Activated T-helper 2 cell treated with anti-CD3 and anti-CD28 coated beads, Interferon-gamma antibody, Interleukin-2, Interleukin-4, amounts not matched to agents 10 μg/mL and 5 μg/mL and 100 μg/mL, durations not matched to agents 14 hours and 24 hours and 36 hours (primary cell): ENCODE data around the gene SPATA13. TPM values are rescaled to one million over a fixed set of nuclear protein-coding genes. Genes with fewer than 3 reads are reported as not detected.

Experiments
- DNase-seq: peaks from one replicate; pipeline ENCODE4 v3.0.0; 2021; ENCODE audit warnings: low spot score
- H3K27ac Mint-ChIP-seq: one replicate; pipeline ENCODE4 v1.8.0; 2021; ENCODE audit warnings: mixed read lengths
- H3K27me3 Mint-ChIP-seq: one replicate; pipeline ENCODE4 v1.8.0; 2021; ENCODE audit warnings: low read depth, mixed read lengths
- H3K36me3 Mint-ChIP-seq: one replicate; pipeline ENCODE4 v1.8.0; 2021; ENCODE audit warnings: low read depth, mixed read lengths
- H3K4me1 Mint-ChIP-seq: one replicate; pipeline ENCODE4 v1.8.0; 2021; ENCODE audit warnings: low read depth, mixed read lengths
- H3K4me3 Mint-ChIP-seq: one replicate; pipeline ENCODE4 v1.8.0; 2021; ENCODE audit warnings: low read depth, mild to moderate bottlenecking, moderate library complexity, mixed read lengths
- H3K9me3 Mint-ChIP-seq: one replicate; pipeline ENCODE4 v1.8.0; 2021; ENCODE audit warnings: mixed read lengths
- intact Hi-C: fragments of 100-400 bp; cut with micrococcal nuclease; formaldehyde crosslinking; loops from one replicate; pipeline ENCODE4 v1.15.1; 2023
- total RNA-seq: library from RNA; stranded (reverse); gene quantifications from 2 replicates; pipeline ENCODE4 v1.2.3, GENCODE V29; 2022

Gene SPATA13
- total RNA-seq, 1 donor from 2014 or later, result 44.9 TPM

GRCh38 chr13:24128962-24129361 is 31.6 kb upstream of the SPATA13 start:
- no peak for DNase-seq
- no peak overlapping the region for H3K4me3 Mint-ChIP-seq
- H3K36me3 Mint-ChIP-seq, result peaks cover 7% of the 10 kb centered on the region
- H3K27ac Mint-ChIP-seq, result no peak overlapping the region
- intact Hi-C loops, result loop anchor here (5.0 kb wide), 1 partner anchor 33 kb away; the partner anchor contains the start of gene SPATA13
- peaks cover 12% of the 10 kb centered on the region for H3K9me3 Mint-ChIP-seq
- H3K4me1 Mint-ChIP-seq, result peaks cover 39% of the 10 kb centered on the region
- H3K27me3 Mint-ChIP-seq, result peaks cover 4% of the 10 kb centered on the region

- Mint-ChIP-seq H3K4me3 (no peak overlapping the region), H3K36me3 (peaks cover 7% of the 10 kb centered on the region), H3K9me3 (peaks cover 12% of the 10 kb centered on the region), H3K4me1 (peaks cover 28% of the 10 kb centered on the region), H3K27ac (no peak overlapping the region), H3K27me3 (peaks cover 4% of the 10 kb centered on the region)
- no peak for DNase-seq
- intact Hi-C loops, result loop anchor here (5.0 kb wide), 1 partner anchor 32 kb away; the partner anchor contains the start of gene SPATA13
Measured at GRCh38 chr13:24129914-24130774, 30.4 kb upstream of the SPATA13 start.

- intact Hi-C loops, result no loop called here
- H3K9me3 Mint-ChIP-seq, result peaks cover 12% of the 10 kb centered on the region
- peaks cover 2% of the 10 kb centered on the region for H3K27me3 Mint-ChIP-seq
- H3K36me3 Mint-ChIP-seq, result peaks cover 7% of the 10 kb centered on the region
- H3K4me1 Mint-ChIP-seq, result peaks cover 25% of the 10 kb centered on the region
- DNase-seq, result no peak
- H3K27ac Mint-ChIP-seq, result no peak overlapping the region
- no peak overlapping the region for H3K4me3 Mint-ChIP-seq
Measured at GRCh38 chr13:24131749-24132148, 28.8 kb upstream of the SPATA13 start.

GRCh38 chr13:24133021-24133795 is 27.3 kb upstream of the SPATA13 start:
- intact Hi-C loops, result no loop called here
- Mint-ChIP-seq H3K4me1 (peaks cover 15% of the 10 kb centered on the region), H3K4me3 (no peak overlapping the region), H3K27me3 (peaks cover 3% of the 10 kb centered on the region), H3K27ac (no peak overlapping the region), H3K36me3 (peaks cover 7% of the 10 kb centered on the region), H3K9me3 (peaks cover 12% of the 10 kb centered on the region)
- DNase-seq, result no peak

- Mint-ChIP-seq H3K4me3 (no peak overlapping the region), H3K4me1 (peaks cover 15% of the 10 kb centered on the region), H3K36me3 (peaks cover 7% of the 10 kb centered on the region), H3K9me3 (peaks cover 12% of the 10 kb centered on the region), H3K27ac (no peak overlapping the region), H3K27me3 (peaks cover 7% of the 10 kb centered on the region)
- DNase-seq, result no peak
- intact Hi-C loops, result no loop called here
Measured at GRCh38 chr13:24134231-24134630, 26.3 kb upstream of the SPATA13 start.

GRCh38 chr13:24134757-24135156 is 25.8 kb upstream of the SPATA13 start:
- H3K4me1 Mint-ChIP-seq, result peaks cover 15% of the 10 kb centered on the region

GRCh38 chr13:24135674-24136300 is 24.7 kb upstream of the SPATA13 start:
- Mint-ChIP-seq H3K27me3 (peaks cover 7% of the 10 kb centered on the region), H3K27ac (no peak overlapping the region), H3K4me1 (peaks cover 6% of the 10 kb centered on the region), H3K4me3 (no peak overlapping the region), H3K36me3 (peaks cover 7% of the 10 kb centered on the region), H3K9me3 (peaks cover 12% of the 10 kb centered on the region)
- intact Hi-C loops, result no loop called here
- DNase-seq, result no peak

More at GRCh38 chr13:24134757-24135156, 25.8 kb upstream of the SPATA13 start:
- no peak overlapping the region for H3K4me3 Mint-ChIP-seq
- no peak overlapping the region for H3K27ac Mint-ChIP-seq
- peaks cover 12% of the 10 kb centered on the region for H3K9me3 Mint-ChIP-seq
- H3K36me3 Mint-ChIP-seq, result peaks cover 7% of the 10 kb centered on the region
- no peak for DNase-seq
- peaks cover 7% of the 10 kb centered on the region for H3K27me3 Mint-ChIP-seq
- intact Hi-C loops, result no loop called here

GRCh38 chr13:24138911-24139310 is 21.6 kb upstream of the SPATA13 start:
- Mint-ChIP-seq H3K36me3 (no peaks in the 10 kb centered on the region), H3K27ac (no peak overlapping the region), H3K9me3 (no peaks in the 10 kb centered on the region), H3K27me3 (peaks cover 13% of the 10 kb centered on the region), H3K4me3 (no peak overlapping the region), H3K4me1 (no peaks in the 10 kb centered on the region)
- DNase-seq, result no peak
- intact Hi-C loops, result no loop called here

- H3K27me3 Mint-ChIP-seq, result peaks cover 20% of the 10 kb centered on the region
Measured at GRCh38 chr13:24141333-24141910, 19.1 kb upstream of the SPATA13 start.

GRCh38 chr13:24142453-24142852 is 18.1 kb upstream of the SPATA13 start:
- no peaks in the 10 kb centered on the region for H3K4me1 Mint-ChIP-seq
- intact Hi-C loops, result no loop called here
- no peaks in the 10 kb centered on the region for H3K9me3 Mint-ChIP-seq
- no peak for DNase-seq
- H3K27me3 Mint-ChIP-seq, result peaks cover 21% of the 10 kb centered on the region
- H3K36me3 Mint-ChIP-seq, result no peaks in the 10 kb centered on the region
- no peak overlapping the region for H3K27ac Mint-ChIP-seq
- no peak overlapping the region for H3K4me3 Mint-ChIP-seq

More at GRCh38 chr13:24141333-24141910, 19.1 kb upstream of the SPATA13 start:
- intact Hi-C loops, result no loop called here
- Mint-ChIP-seq H3K27ac (no peak overlapping the region), H3K36me3 (no peaks in the 10 kb centered on the region), H3K4me1 (no peaks in the 10 kb centered on the region), H3K4me3 (no peak overlapping the region), H3K9me3 (no peaks in the 10 kb centered on the region)
- DNase-seq, result no peak

- intact Hi-C loops, result no loop called here
Measured at GRCh38 chr13:24142886-24143285, 17.6 kb upstream of the SPATA13 start.

GRCh38 chr13:24145240-24145639 is 15.3 kb upstream of the SPATA13 start:
- Mint-ChIP-seq H3K9me3 (no peaks in the 10 kb centered on the region), H3K27me3 (peaks cover 27% of the 10 kb centered on the region), H3K4me3 (no peak overlapping the region), H3K36me3 (no peaks in the 10 kb centered on the region), H3K4me1 (peaks cover 4% of the 10 kb centered on the region), H3K27ac (no peak overlapping the region)
- no peak for DNase-seq
- intact Hi-C loops, result no loop called here

More at GRCh38 chr13:24142886-24143285, 17.6 kb upstream of the SPATA13 start:
- Mint-ChIP-seq H3K4me3 (no peak overlapping the region), H3K4me1 (no peaks in the 10 kb centered on the region), H3K9me3 (no peaks in the 10 kb centered on the region), H3K27ac (no peak overlapping the region), H3K27me3 (peaks cover 22% of the 10 kb centered on the region), H3K36me3 (no peaks in the 10 kb centered on the region)
- no peak for DNase-seq
